Hematopoietic multipotent progenitor cell (in vitro differentiated cells): ENCODE results near the gene PCSK7. TPM values are rescaled to one million over a fixed set of nuclear protein-coding genes. Genes with fewer than 3 reads are reported as not detected.

Source experiments
- DNase-seq, 3 donors: peaks; one replicate each; pipeline ENCODE4 v3.0.0-alpha.2; 2011 to 2015; ENCODE audit warnings: low read depth in 2 of 3, low spot score in 2 of 3
- total RNA-seq: library from RNA; depleted of rRNA; stranded (reverse); fragments of >200 nt; gene quantifications from one replicate; pipeline ENCODE4 v1.2.3, GENCODE V29; 2012

The PCSK7 gene
- total RNA-seq, 1 donor = 51.4 TPM

- no peak for DNase-seq
Measured at GRCh38 chr11:117199053-117199915, 32.6 kb downstream of the PCSK7 start, which contains the start of gene TAGLN. TSS of gene TAGLN (plus strand) at chr11:117199370. CDS start at chr11:117203014, 3,644 bp downstream.

- DNase-seq = no peak
Measured at GRCh38 chr11:117198613-117199012, 33.3 kb downstream of the PCSK7 start.

GRCh38 chr11:117197516-117198456, 34.1 kb downstream of the PCSK7 start:
- DNase-seq = no peak

- no peak for DNase-seq
Measured at GRCh38 chr11:117197006-117197405, 34.9 kb downstream of the PCSK7 start.

GRCh38 chr11:117195761-117196160, 36.1 kb downstream of the PCSK7 start:
- no peak for DNase-seq

- no peak for DNase-seq
Measured at GRCh38 chr11:117195258-117195657, 36.6 kb downstream of the PCSK7 start.

- no peak for DNase-seq
Measured at GRCh38 chr11:117194267-117194666, 37.6 kb downstream of the PCSK7 start.

- DNase-seq = no peak
Measured at GRCh38 chr11:117193130-117194020, 38.5 kb downstream of the PCSK7 start.

- no peak for DNase-seq
Measured at GRCh38 chr11:117192401-117192875, 39.4 kb downstream of the PCSK7 start.

- no peak for DNase-seq
Measured at GRCh38 chr11:117191680-117192400, 40.0 kb downstream of the PCSK7 start.

- no peak for DNase-seq
Measured at GRCh38 chr11:117189941-117190544, 41.8 kb downstream of the PCSK7 start.

GRCh38 chr11:117189191-117189940, 42.5 kb downstream of the PCSK7 start:
- no peak for DNase-seq

GRCh38 chr11:117188620-117189081, 43.2 kb downstream of the PCSK7 start:
- DNase-seq = no peak

GRCh38 chr11:117187799-117188481, 43.9 kb downstream of the PCSK7 start:
- no peak for DNase-seq

- DNase-seq = no peak
Measured at GRCh38 chr11:117187428-117187798, 44.5 kb downstream of the PCSK7 start.

- DNase-seq = no peak
Measured at GRCh38 chr11:117187007-117187406, 44.9 kb downstream of the PCSK7 start.

GRCh38 chr11:117186431-117186761, 45.5 kb downstream of the PCSK7 start:
- DNase-seq = no peak
